Measurements from ENCODE around the gene ANKRD23.

ANKRD23 gene

DNA sequence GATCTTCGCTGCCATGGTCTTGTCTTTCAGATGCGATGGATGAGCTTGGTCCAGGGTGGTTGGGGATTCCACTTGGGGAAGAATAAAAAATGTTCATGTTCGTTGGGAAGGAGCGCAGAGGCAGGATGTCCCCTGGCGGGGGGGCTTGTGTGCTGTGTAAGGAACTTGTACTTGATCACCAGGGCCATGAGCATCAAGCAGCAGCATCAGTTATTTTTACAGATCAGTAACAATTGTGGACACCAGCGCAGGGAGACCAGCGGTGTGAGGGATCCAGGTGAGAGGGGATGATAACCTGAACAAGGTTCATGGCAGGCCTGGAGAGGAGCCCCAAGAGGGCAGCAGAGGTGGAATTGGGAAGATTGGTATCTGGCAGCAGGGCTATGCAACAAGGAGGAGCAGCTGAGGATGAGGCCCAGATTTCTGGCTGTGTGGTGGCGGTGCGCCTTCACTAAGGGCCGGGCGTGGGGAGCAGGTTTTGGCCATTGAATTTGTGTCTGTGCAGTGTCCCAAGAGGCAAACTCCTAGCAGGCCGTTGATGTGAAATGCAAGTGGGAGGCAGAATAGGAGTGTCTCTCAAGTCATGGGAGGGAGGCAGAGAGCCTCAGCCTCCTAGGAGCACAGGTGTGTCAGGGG lies 23.8 kb downstream of the ANKRD23 start:
- TF ChIP-seq, protein P1, sequence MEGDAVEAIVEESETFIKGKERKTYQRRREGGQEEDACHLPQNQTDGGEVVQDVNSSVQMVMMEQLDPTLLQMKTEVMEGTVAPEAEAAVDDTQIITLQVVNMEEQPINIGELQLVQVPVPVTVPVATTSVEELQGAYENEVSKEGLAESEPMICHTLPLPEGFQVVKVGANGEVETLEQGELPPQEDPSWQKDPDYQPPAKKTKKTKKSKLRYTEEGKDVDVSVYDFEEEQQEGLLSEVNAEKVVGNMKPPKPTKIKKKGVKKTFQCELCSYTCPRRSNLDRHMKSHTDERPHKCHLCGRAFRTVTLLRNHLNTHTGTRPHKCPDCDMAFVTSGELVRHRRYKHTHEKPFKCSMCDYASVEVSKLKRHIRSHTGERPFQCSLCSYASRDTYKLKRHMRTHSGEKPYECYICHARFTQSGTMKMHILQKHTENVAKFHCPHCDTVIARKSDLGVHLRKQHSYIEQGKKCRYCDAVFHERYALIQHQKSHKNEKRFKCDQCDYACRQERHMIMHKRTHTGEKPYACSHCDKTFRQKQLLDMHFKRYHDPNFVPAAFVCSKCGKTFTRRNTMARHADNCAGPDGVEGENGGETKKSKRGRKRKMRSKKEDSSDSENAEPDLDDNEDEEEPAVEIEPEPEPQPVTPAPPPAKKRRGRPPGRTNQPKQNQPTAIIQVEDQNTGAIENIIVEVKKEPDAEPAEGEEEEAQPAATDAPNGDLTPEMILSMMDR (IDR thresholded peaks at IDR 0.05; ENCODE audit: low read depth, low read length, missing control alignments), result no peak
- H3K4me3 ChIP-seq (ENCODE audit: low read depth, low read length), result no peak overlapping the region
- DNase-seq (ENCODE audit: low read depth), result no peak

DNA sequence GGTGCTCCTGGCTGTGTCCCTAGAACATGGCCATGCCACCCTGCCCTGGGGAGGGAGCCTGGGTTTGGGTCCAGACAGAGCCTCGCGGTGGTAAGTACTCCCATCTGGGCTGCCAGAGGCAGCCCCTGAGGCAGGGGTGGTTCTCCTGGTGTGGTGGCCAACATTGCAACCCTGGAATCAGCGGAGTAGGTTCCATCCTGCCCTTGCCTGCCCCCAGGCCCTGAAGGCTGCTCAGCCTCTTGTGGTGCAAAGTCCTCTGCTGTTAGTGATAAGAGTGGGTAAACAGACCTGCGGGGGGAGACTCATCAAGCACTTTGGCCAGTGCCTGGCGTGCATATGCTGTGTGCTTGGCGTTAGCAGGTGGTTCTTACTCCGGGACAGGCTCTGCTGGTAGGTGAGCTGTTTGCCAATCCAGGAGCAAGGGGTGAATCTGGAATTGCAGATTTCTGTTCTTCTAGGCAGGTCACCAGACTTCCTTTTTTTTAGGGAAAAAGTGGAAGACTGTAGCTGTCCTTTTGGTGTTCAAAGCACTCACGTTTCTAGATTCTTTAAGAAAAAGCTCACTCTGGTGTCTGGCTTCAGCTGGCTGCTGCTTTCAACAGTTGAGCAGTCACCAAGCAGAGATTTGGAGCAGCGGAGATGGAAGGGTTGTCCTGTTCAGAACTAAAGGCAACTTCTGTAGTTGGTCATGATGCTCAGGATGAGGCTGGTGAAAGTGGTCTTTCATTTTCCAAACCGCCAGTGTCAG lies 24.5 kb downstream of the ANKRD23 start:
- DNase-seq (ENCODE audit: low read depth), result no peak

DNA sequence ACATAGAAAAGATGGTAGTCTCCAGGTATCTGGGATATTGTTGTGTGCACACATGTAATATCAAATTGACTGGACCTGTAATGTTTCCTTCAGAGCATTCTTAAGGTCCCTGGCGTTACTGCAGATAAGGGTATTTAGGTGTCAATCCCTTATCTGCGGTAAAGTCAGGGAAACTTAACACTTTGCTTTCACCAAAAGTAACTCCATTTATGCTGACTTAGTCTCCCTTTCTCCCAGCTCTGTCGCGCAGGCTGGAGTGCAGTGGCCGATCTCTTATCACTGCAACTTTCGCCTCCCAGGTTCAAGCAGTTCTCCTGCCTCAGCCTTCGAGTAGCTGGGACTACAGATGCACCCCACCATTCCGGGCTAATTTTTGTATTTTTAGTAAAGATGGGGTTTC lies 25.9 kb downstream of the ANKRD23 start:
- H3K4me3 ChIP-seq (ENCODE audit: low read depth, low read length), result no peak overlapping the region; the same call in 1 of the 2 replicates
- TF ChIP-seq, protein P1 (IDR thresholded peaks at IDR 0.05; ENCODE audit: low read depth, low read length, missing control alignments), result no peak
- no peak for DNase-seq (ENCODE audit: low read depth)

More for the DNA sequence above, 24.5 kb downstream of the ANKRD23 start:
- no peak overlapping the region for H3K4me3 ChIP-seq (ENCODE audit: low read depth, low read length)
- TF ChIP-seq, protein P1 (IDR thresholded peaks at IDR 0.05; ENCODE audit: low read depth, low read length, missing control alignments), result no peak

DNA sequence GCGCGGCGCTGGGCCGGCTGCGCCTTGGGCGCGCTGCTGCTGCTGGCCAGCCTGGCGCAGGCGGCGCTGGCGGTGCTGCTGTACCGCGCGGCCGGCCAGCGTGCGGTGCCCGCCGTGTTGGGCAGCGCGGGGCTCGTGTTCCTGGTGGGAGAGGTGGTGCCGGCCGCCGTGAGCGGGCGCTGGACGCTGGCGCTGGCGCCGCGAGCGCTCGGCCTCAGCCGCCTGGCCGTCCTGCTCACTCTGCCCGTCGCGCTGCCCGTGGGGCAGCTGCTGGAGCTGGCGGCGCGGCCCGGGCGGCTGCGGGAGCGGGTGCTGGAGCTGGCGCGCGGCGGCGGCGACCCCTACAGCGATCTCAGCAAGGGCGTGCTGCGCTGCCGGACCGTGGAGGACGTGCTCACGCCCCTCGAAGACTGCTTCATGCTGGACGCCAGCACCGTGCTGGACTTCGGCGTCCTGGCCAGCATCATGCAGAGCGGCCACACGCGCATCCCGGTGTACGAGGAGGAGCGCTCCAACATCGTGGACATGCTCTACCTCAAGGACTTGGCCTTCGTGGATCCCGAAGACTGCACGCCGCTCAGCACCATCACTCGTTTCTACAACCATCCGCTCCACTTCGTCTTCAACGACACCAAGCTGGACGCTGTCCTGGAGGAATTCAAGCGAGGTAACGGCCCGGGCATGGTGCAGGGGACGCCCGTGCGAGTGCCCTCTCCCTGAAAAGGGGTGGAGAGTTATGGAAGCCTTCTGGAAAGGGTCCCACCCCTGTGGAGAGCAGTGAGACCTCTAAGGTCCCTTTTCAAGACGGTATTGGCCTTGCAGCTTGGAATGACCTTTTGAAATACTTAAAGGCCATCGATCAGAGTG lies 26.8 kb downstream of the ANKRD23 start:
- peak overlapping the region; percentile 74 for H3K4me3 ChIP-seq (ENCODE audit: low read depth, low read length)
- DNase-seq (ENCODE audit: low read depth), result no peak
- TF ChIP-seq, protein P1 (IDR thresholded peaks at IDR 0.05; ENCODE audit: low read depth, low read length, missing control alignments), result no peak

DNA sequence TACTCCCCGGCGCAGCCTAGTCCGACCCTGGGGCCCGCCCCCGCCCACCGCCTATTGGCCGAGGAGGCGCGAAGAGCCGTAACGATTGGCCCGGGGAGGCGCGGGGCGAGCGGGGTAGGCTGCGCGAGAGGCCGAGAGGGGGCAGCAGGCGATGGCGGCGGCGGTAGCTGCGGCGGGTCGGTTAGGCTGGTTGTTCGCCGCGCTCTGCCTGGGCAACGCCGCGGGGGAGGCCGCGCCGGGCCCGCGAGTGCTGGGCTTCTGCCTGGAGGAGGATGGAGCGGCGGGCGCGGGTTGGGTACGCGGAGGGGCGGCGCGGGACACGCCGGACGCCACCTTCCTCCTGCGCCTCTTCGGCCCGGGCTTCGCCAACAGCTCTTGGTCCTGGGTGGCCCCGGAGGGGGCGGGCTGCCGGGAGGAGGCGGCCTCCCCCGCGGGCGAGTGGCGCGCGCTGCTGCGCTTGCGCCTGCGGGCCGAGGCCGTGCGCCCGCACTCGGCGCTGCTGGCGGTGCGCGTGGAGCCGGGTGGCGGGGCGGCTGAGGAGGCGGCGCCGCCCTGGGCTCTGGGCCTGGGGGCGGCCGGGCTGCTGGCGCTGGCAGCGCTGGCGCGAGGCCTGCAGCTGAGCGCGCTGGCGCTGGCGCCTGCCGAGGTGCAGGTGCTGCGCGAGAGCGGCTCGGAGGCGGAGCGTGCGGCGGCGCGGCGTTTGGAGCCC lies 27.5 kb downstream of the ANKRD23 start, which contains the start of gene CNNM3:
Gene CNNM3 (plus strand): TSS at position 142 of the 709 bp plus-strand sequence. CDS start 10 bp downstream, at position 152.
- H3K4me3 ChIP-seq (ENCODE audit: low read depth, low read length), result peak within 1 kb of the TSS; percentile 74
- DNase-seq (ENCODE audit: low read depth), result peak; percentile 62
- TF ChIP-seq, protein P1 (IDR thresholded peaks at IDR 0.05; ENCODE audit: low read depth, low read length, missing control alignments), result peak; percentile 54
